Liver (tissue), 3 donors: ENCODE data around the gene ETFA.

ENCODE experiments used
- FOXA2 ChIP-seq: IDR thresholded peaks from 2 replicates; pipeline ENCODE4 v1.6.1; 2016; ENCODE audit warnings: antibody characterized with exemption
- GABPA ChIP-seq, 2 donors: IDR thresholded peaks in 1 of 2; conservative IDR thresholded peaks in 1 of 2; 2 replicates each; pipeline ENCODE4 v1.6.1; 2016; ENCODE audit warnings: antibody characterized with exemption in 2 of 2, mild to moderate bottlenecking in 1 of 2, moderate library complexity in 1 of 2
- RAD21 ChIP-seq, 2 donors: IDR thresholded peaks; 2 replicates each; pipeline ENCODE4 v1.6.1; 2016; ENCODE audit warnings: antibody characterized with exemption in 2 of 2, mild to moderate bottlenecking in 2 of 2
- RXRA ChIP-seq, 2 donors: IDR thresholded peaks; 2 replicates each; pipeline ENCODE4 v1.6.1; 2017 to 2018; ENCODE audit warnings: antibody characterized with exemption in 2 of 2, mild to moderate bottlenecking in 1 of 2
- TAF1 ChIP-seq: conservative IDR thresholded peaks from 2 replicates; pipeline ENCODE4 v1.6.1; 2016; ENCODE audit warnings: antibody characterized with exemption, mild to moderate bottlenecking
- TF ChIP-seq, protein P1 (sequence below): fragments of 150-350 bp; IDR thresholded peaks from 2 replicates; pipeline ENCODE4 v1.5.1; 2017; ENCODE audit warnings: improper control_type of control experiment, low read depth, low read length; ENCODE audit not compliant: missing input control
- TF ChIP-seq, protein P2 (sequence below): IDR thresholded peaks from 2 replicates; pipeline ENCODE4 v1.6.1; 2016; ENCODE audit warnings: antibody characterized with exemption, mild to moderate bottlenecking
- TF ChIP-seq, protein P3 (sequence below): IDR thresholded peaks from 2 replicates; pipeline ENCODE4 v1.6.1; 2016; ENCODE audit warnings: antibody characterized with exemption
- TF ChIP-seq, protein P4 (sequence below): IDR thresholded peaks from 2 replicates; pipeline ENCODE4 v1.6.1; 2016; ENCODE audit warnings: antibody characterized with exemption
- donor health status: healthy.
- donor health status: healthy.

DNA sequence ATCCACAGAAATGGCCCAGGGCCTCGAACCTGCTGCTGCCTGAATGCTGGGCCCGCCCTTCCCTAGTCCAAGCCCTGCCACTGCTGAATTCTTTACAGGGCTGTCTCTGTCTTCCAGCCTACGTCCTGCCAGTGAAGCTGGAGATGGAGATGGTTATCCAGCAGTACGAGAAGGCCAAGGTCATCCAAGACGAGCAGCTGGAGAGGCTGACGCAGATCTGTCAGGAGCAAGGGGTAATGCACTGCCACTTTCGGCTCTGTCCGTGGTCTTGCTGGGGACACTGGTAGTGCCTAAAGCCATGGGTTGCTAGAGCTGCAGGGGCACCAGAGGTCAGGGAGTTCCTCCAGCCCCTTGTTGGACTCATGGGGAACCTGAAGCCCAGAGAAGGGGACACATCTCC, 135.8 kb downstream of the ETFA start:
- TF ChIP-seq FOXA2, result no peak
- no peak for TF ChIP-seq RAD21 (IDR thresholded peaks at IDR 0.05)
- TF ChIP-seq, protein P1, sequence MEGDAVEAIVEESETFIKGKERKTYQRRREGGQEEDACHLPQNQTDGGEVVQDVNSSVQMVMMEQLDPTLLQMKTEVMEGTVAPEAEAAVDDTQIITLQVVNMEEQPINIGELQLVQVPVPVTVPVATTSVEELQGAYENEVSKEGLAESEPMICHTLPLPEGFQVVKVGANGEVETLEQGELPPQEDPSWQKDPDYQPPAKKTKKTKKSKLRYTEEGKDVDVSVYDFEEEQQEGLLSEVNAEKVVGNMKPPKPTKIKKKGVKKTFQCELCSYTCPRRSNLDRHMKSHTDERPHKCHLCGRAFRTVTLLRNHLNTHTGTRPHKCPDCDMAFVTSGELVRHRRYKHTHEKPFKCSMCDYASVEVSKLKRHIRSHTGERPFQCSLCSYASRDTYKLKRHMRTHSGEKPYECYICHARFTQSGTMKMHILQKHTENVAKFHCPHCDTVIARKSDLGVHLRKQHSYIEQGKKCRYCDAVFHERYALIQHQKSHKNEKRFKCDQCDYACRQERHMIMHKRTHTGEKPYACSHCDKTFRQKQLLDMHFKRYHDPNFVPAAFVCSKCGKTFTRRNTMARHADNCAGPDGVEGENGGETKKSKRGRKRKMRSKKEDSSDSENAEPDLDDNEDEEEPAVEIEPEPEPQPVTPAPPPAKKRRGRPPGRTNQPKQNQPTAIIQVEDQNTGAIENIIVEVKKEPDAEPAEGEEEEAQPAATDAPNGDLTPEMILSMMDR, result no peak
- TF ChIP-seq, protein P2, sequence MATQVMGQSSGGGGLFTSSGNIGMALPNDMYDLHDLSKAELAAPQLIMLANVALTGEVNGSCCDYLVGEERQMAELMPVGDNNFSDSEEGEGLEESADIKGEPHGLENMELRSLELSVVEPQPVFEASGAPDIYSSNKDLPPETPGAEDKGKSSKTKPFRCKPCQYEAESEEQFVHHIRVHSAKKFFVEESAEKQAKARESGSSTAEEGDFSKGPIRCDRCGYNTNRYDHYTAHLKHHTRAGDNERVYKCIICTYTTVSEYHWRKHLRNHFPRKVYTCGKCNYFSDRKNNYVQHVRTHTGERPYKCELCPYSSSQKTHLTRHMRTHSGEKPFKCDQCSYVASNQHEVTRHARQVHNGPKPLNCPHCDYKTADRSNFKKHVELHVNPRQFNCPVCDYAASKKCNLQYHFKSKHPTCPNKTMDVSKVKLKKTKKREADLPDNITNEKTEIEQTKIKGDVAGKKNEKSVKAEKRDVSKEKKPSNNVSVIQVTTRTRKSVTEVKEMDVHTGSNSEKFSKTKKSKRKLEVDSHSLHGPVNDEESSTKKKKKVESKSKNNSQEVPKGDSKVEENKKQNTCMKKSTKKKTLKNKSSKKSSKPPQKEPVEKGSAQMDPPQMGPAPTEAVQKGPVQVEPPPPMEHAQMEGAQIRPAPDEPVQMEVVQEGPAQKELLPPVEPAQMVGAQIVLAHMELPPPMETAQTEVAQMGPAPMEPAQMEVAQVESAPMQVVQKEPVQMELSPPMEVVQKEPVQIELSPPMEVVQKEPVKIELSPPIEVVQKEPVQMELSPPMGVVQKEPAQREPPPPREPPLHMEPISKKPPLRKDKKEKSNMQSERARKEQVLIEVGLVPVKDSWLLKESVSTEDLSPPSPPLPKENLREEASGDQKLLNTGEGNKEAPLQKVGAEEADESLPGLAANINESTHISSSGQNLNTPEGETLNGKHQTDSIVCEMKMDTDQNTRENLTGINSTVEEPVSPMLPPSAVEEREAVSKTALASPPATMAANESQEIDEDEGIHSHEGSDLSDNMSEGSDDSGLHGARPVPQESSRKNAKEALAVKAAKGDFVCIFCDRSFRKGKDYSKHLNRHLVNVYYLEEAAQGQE, result no peak
- TF ChIP-seq RXRA (IDR thresholded peaks at IDR 0.05), result no peak
- TF ChIP-seq, protein P3, sequence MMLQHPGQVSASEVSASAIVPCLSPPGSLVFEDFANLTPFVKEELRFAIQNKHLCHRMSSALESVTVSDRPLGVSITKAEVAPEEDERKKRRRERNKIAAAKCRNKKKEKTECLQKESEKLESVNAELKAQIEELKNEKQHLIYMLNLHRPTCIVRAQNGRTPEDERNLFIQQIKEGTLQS, result no peak
- TF ChIP-seq, protein P4, sequence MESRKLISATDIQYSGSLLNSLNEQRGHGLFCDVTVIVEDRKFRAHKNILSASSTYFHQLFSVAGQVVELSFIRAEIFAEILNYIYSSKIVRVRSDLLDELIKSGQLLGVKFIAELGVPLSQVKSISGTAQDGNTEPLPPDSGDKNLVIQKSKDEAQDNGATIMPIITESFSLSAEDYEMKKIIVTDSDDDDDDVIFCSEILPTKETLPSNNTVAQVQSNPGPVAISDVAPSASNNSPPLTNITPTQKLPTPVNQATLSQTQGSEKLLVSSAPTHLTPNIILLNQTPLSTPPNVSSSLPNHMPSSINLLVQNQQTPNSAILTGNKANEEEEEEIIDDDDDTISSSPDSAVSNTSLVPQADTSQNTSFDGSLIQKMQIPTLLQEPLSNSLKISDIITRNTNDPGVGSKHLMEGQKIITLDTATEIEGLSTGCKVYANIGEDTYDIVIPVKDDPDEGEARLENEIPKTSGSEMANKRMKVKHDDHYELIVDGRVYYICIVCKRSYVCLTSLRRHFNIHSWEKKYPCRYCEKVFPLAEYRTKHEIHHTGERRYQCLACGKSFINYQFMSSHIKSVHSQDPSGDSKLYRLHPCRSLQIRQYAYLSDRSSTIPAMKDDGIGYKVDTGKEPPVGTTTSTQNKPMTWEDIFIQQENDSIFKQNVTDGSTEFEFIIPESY, result no peak
- TF ChIP-seq GABPA (IDR thresholded peaks at IDR 0.05 in 1 of 2, conservative IDR thresholded peaks at IDR 0.05 in 1 of 2), result no peak
- no peak for TF ChIP-seq TAF1
